ENCODE data around the gene BNIP1. TPM values are rescaled to one million over a fixed set of nuclear protein-coding genes. Genes with fewer than 3 reads are reported as not detected.

The BNIP1 gene
- total and polyA plus RNA-seq, 10 donors = 6.0 to 14.2 (median 10.5) TPM

- H3K9me3 ChIP-seq = peaks cover 0 to 20% (median 17%) of the 10 kb centered on the region in 8 donors
- peaks cover 0 to 16% (median 2%) of the 10 kb centered on the region in 7 donors for H3K27me3 ChIP-seq (replicated peaks in 1 of 7)
- H3K36me3 ChIP-seq = no peaks in the 10 kb centered on the region
- H3K4me1 ChIP-seq = no peaks in the 10 kb centered on the region
- TF ChIP-seq POLR2AphosphoS5 (IDR thresholded peaks at IDR 0.05) (no peak), POLR2A (IDR thresholded peaks at IDR 0.05) (no peak), CTCF (IDR thresholded peaks at IDR 0.05 in 8 of 11, conservative IDR thresholded peaks at IDR 0.05 in 3 of 11) (no peak)
- WGBS, 5 donors = 72 to 94% (median 85%) methylated on average over 9 of the region's 9 CpGs
- intact Hi-C loops (cut with DNase I; ENCODE audit: low total_unique reads) = no loop called here
- H3K27ac ChIP-seq = no peak overlapping the region
- no peak for DNase-seq
- H3K4me3 ChIP-seq = no peak overlapping the region
These were observed 53.1 kb downstream of the BNIP1 start for GRCh38 chr5:173197375-173197891.

- TF ChIP-seq POLR2AphosphoS5 (IDR thresholded peaks at IDR 0.05) = no peak
- TF ChIP-seq CTCF (IDR thresholded peaks at IDR 0.05 in 8 of 11, conservative IDR thresholded peaks at IDR 0.05 in 3 of 11) = no peak
- no peak for TF ChIP-seq POLR2A (IDR thresholded peaks at IDR 0.05)
- H3K9me3 ChIP-seq = peaks cover 0 to 20% (median 17%) of the 10 kb centered on the region in 8 donors
- 73 to 85% (median 83%) methylated on average over 7 of the region's 7 CpGs for WGBS, 5 donors
- intact Hi-C loops (cut with DNase I; ENCODE audit: low total_unique reads) = no loop called here
- no peaks in the 10 kb centered on the region for H3K36me3 ChIP-seq
- H3K27me3 ChIP-seq (replicated peaks in 1 of 7) = peaks cover 0 to 22% (median 8%) of the 10 kb centered on the region in 7 donors
- H3K27ac ChIP-seq = no peak overlapping the region
- no peak overlapping the region for H3K4me3 ChIP-seq
- H3K4me1 ChIP-seq = no peaks in the 10 kb centered on the region
- no peak for DNase-seq
These were observed 53.7 kb downstream of the BNIP1 start for GRCh38 chr5:173198049-173198448.

- H3K27ac ChIP-seq = no peak overlapping the region
- H3K9me3 ChIP-seq = peaks cover 0 to 20% (median 17%) of the 10 kb centered on the region in 8 donors
- H3K4me3 ChIP-seq = no peak overlapping the region
- DNase-seq = no peak
- intact Hi-C loops (cut with DNase I; ENCODE audit: low total_unique reads) = loop anchor here (10.0 kb wide), 1 partner anchor 496 kb away; no protein-coding TSS in a partner anchor
- no peaks in the 10 kb centered on the region for H3K36me3 ChIP-seq
- no peak for TF ChIP-seq POLR2A (IDR thresholded peaks at IDR 0.05)
- no peak for TF ChIP-seq CTCF (IDR thresholded peaks at IDR 0.05 in 8 of 11, conservative IDR thresholded peaks at IDR 0.05 in 3 of 11)
- TF ChIP-seq POLR2AphosphoS5 (IDR thresholded peaks at IDR 0.05) = no peak
- H3K4me1 ChIP-seq = no peaks in the 10 kb centered on the region
- peaks cover 0 to 34% (median 9%) of the 10 kb centered on the region in 7 donors for H3K27me3 ChIP-seq (replicated peaks in 1 of 7)
These were observed 56.0 kb downstream of the BNIP1 start for GRCh38 chr5:173200356-173200755.

GRCh38 chr5:173201636-173202265 is 57.4 kb downstream of the BNIP1 start:
- Histone ChIP-seq H3K4me1 (no peaks in the 10 kb centered on the region), H3K27me3 (replicated peaks in 1 of 7) (peaks cover 0 to 43% (median 9%) of the 10 kb centered on the region in 7 donors), H3K27ac (no peak overlapping the region), H3K9me3 (peaks cover 0 to 20% (median 17%) of the 10 kb centered on the region in 8 donors), H3K36me3 (no peaks in the 10 kb centered on the region), H3K4me3 (no peak overlapping the region)
- DNase-seq = no peak
- intact Hi-C loops (cut with DNase I; ENCODE audit: low total_unique reads) = loop anchor here (10.0 kb wide), 1 partner anchor 497 kb away; no protein-coding TSS in a partner anchor
- no peak for TF ChIP-seq POLR2A (IDR thresholded peaks at IDR 0.05)
- TF ChIP-seq CTCF (IDR thresholded peaks at IDR 0.05 in 8 of 11, conservative IDR thresholded peaks at IDR 0.05 in 3 of 11) = no peak
- no peak for TF ChIP-seq POLR2AphosphoS5 (IDR thresholded peaks at IDR 0.05)
- 67 to 81% (median 79%) methylated on average over 13 of the region's 13 CpGs for WGBS, 5 donors
